Measurements from ENCODE around the gene NOX1.
"Not testable (repeated sequence)": the region's sequence is repeated elsewhere in the genome, so short reads cannot be mapped to it uniquely, and the experiment has no call there.

The NOX1 gene

GRCh38 chrX:100812216-100813158, 61.7 kb downstream of the NOX1 start:
- Histone ChIP-seq H3K9me3 (ENCODE audit: control insufficient read depth, low read length) (no peaks in the 10 kb centered on the region), H3K4me3 (ENCODE audit: low read length) (no peak overlapping the region), H3K4me1 (ENCODE audit: control insufficient read depth, insufficient read depth, low read length) (no peaks in the 10 kb centered on the region), H3K36me3 (ENCODE audit: control insufficient read depth, insufficient read depth, low read length) (no peaks in the 10 kb centered on the region), H3K9ac (ENCODE audit: low read length) (no peak overlapping the region), H3K27me3 (ENCODE audit: control insufficient read depth, insufficient read depth, low read length) (no peaks in the 10 kb centered on the region)

- not testable (repeated sequence) for H3K4me1 ChIP-seq (ENCODE audit: control insufficient read depth, insufficient read depth, low read length); H3K27me3 ChIP-seq (ENCODE audit: control insufficient read depth, insufficient read depth, low read length); H3K4me3 ChIP-seq (ENCODE audit: low read length); H3K9ac ChIP-seq (ENCODE audit: low read length); H3K36me3 ChIP-seq (ENCODE audit: control insufficient read depth, insufficient read depth, low read length); H3K9me3 ChIP-seq (ENCODE audit: control insufficient read depth, low read length)
These were observed 65.9 kb downstream of the NOX1 start for GRCh38 chrX:100808265-100808664.

DNA sequence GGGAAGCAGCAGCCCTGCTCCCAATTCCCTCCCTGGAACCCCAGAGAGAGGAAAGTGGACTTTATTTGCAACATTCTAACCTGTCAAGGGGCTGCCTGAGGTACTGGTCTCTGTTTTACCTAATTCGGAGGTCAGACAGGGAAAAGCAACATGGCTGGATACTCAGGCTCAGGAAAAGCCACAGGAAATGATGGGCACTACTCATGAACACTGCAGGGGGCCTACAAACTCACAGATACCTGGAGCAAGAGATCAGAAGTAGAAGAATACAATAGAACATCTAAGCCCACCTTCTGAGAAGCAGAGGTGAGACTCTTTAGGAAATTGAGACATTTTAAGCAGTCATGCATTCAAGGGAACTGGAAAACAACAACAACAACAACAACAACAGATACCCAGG, 69.4 kb downstream of the NOX1 start:
- no peak overlapping the region for H3K4me3 ChIP-seq (ENCODE audit: low read length)
- H3K36me3 ChIP-seq (ENCODE audit: control insufficient read depth, insufficient read depth, low read length): no peaks in the 10 kb centered on the region
- H3K27me3 ChIP-seq (ENCODE audit: control insufficient read depth, insufficient read depth, low read length): no peaks in the 10 kb centered on the region
- H3K9me3 ChIP-seq (ENCODE audit: control insufficient read depth, low read length): no peaks in the 10 kb centered on the region
- H3K9ac ChIP-seq (ENCODE audit: low read length): no peak overlapping the region
- no peaks in the 10 kb centered on the region for H3K4me1 ChIP-seq (ENCODE audit: control insufficient read depth, insufficient read depth, low read length)

GRCh38 chrX:100802843-100803242, 71.3 kb downstream of the NOX1 start:
- H3K27me3 ChIP-seq (ENCODE audit: control insufficient read depth, insufficient read depth, low read length): no peaks in the 10 kb centered on the region
- H3K4me3 ChIP-seq (ENCODE audit: low read length): no peak overlapping the region
- H3K36me3 ChIP-seq (ENCODE audit: control insufficient read depth, insufficient read depth, low read length): no peaks in the 10 kb centered on the region
- no peaks in the 10 kb centered on the region for H3K4me1 ChIP-seq (ENCODE audit: control insufficient read depth, insufficient read depth, low read length)
- H3K9ac ChIP-seq (ENCODE audit: low read length): no peak overlapping the region
- no peaks in the 10 kb centered on the region for H3K9me3 ChIP-seq (ENCODE audit: control insufficient read depth, low read length)

DNA sequence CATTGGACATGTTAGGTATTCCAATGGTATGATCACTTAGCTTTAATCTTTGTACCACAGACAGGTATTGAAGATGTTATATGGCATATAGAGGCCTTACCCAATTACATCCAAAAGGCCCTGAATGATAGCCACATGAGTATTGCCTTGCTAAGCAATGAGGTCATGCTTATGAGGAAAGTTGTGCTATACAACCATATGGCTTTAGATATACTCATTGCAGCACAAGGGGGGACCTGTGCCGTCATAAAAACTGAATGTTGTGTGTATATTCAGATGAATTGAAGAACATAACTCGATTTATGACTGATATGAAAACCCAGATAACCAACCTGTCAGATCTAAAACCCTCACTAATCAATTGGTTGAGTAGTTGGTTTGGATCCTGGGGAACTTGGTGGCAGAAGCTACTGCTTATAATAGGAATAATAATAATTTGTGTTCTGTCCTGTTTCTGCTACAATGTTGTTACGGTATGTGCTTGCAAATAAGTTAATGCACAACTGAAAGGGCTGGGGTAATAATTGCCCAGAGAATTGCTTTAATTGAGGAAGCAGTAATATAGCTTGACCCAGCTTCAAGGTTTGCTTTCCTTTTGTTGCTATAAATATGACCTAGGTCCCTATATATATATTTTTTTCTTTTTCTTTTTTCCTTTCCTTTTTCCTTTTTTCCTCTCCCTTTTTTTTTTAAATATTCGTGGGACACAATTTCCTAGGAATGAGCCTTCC, 75.5 kb downstream of the NOX1 start:
- H3K36me3 ChIP-seq (ENCODE audit: control insufficient read depth, insufficient read depth, low read length): no peaks in the 10 kb centered on the region
- no peaks in the 10 kb centered on the region for H3K4me1 ChIP-seq (ENCODE audit: control insufficient read depth, insufficient read depth, low read length)
- no peaks in the 10 kb centered on the region for H3K9me3 ChIP-seq (ENCODE audit: control insufficient read depth, low read length)
- H3K4me3 ChIP-seq (ENCODE audit: low read length): no peak overlapping the region
- H3K27me3 ChIP-seq (ENCODE audit: control insufficient read depth, insufficient read depth, low read length): no peaks in the 10 kb centered on the region
- H3K9ac ChIP-seq (ENCODE audit: low read length): no peak overlapping the region

DNA sequence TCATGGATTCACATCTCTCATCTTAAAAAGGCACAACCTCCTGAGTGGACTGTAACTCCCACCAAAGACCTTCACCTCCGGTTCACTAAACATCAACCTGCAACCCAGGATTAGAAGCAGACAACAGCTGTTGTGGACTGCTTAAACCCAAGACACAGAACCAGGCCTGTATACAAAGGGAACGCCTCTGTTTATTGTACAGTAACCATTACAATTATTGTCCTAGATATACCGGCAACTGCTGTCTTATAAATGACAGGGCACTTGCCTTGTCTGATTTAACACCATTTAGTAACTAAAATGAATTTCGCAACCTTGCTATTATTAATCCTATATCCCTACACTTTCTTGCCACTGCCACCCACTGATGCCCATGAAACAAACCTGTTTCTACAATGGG, 76.8 kb downstream of the NOX1 start:
- no peaks in the 10 kb centered on the region for H3K4me1 ChIP-seq (ENCODE audit: control insufficient read depth, insufficient read depth, low read length)

DNA sequence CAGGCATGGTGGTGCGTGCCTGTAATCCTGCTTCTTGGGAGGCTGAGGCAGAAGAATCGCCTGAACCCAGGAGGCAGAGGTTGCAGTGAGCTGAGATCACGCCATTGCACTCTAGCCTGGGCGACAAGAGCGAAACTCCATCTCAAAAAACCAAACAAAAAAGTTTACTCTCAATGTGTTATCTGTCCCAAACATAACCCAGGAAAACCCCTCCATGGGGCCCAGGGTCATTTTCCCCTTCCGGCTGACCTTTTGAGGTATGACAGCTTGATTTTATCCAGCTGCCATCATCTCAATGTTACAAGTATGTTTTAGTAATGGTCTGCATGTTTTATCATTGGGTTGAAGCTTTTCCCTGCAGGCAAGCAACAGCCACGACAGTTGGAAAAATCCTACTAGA, 77.8 kb downstream of the NOX1 start:
- not testable (repeated sequence) for H3K9ac ChIP-seq (ENCODE audit: low read length); H3K9me3 ChIP-seq (ENCODE audit: control insufficient read depth, low read length); H3K4me3 ChIP-seq (ENCODE audit: low read length); H3K4me1 ChIP-seq (ENCODE audit: control insufficient read depth, insufficient read depth, low read length); H3K27me3 ChIP-seq (ENCODE audit: control insufficient read depth, insufficient read depth, low read length); H3K36me3 ChIP-seq (ENCODE audit: control insufficient read depth, insufficient read depth, low read length)

More for the DNA sequence above, 76.8 kb downstream of the NOX1 start:
- Histone ChIP-seq H3K9me3 (ENCODE audit: control insufficient read depth, low read length) (no peaks in the 10 kb centered on the region), H3K9ac (ENCODE audit: low read length) (no peak overlapping the region), H3K4me3 (ENCODE audit: low read length) (no peak overlapping the region), H3K36me3 (ENCODE audit: control insufficient read depth, insufficient read depth, low read length) (no peaks in the 10 kb centered on the region), H3K27me3 (ENCODE audit: control insufficient read depth, insufficient read depth, low read length) (no peaks in the 10 kb centered on the region)

All from mucosa of stomach (tissue), 1 donor.